HUES48 (cell line): ENCODE results near the gene SLC12A9.
A peak's percentile ranks its signal among the peaks of the same experiment; 100 is the strongest.

Source experiments
- H3K27ac ChIP-seq: one replicate; pipeline ENCODE4 v1.7.0; 2013; ENCODE audit warnings: low read depth, low read length, inconsistent platforms
- H3K27me3 ChIP-seq: 2 replicates; pipeline ENCODE4 v1.6.1; 2013; ENCODE audit warnings: mild to moderate bottlenecking, low read length; ENCODE audit not compliant: control insufficient read depth, insufficient read depth
- H3K36me3 ChIP-seq: 2 replicates; pipeline ENCODE4 v1.6.1; 2013; ENCODE audit warnings: low read length; ENCODE audit not compliant: control insufficient read depth, insufficient read depth
- H3K4me1 ChIP-seq: 2 replicates; pipeline ENCODE4 v1.6.1; 2013; ENCODE audit warnings: mild to moderate bottlenecking, low read length; ENCODE audit not compliant: control insufficient read depth, insufficient read depth
- H3K4me3 ChIP-seq: 2 replicates; pipeline ENCODE4 v1.5.1; 2013; ENCODE audit warnings: mild to moderate bottlenecking, low read depth, low read length
- H3K9ac ChIP-seq: 2 replicates; pipeline ENCODE4 v1.6.1; 2013; ENCODE audit warnings: mild to moderate bottlenecking, low read depth, low read length, moderate library complexity
- H3K9me3 ChIP-seq: 2 replicates; pipeline ENCODE4 v1.6.1; 2013; ENCODE audit warnings: low read length; ENCODE audit not compliant: control insufficient read depth, insufficient read depth

SLC12A9 gene

DNA sequence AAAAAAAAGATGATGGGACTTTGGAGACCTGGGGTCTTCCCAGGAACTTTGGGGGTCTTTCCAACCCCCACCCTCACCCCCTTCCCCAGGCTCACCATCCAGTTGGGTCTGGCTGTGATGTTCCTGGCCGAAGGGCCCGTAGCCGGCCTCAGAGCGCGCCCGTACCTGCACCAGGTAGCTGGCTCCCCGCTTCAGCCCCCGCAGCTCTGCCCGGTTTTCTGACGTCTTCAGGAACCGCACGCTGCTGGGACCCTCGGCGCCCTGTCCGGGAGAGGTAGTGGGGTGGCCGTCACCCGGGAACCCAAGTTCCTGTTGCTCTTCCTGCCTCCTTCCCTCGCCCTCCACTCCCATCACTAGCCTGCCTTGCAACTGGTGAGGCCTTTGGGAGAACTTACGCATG is 35.4 kb upstream of the SLC12A9 start:
- Histone ChIP-seq H3K4me3 (no peak overlapping the region), H3K9me3 (no peaks in the 10 kb centered on the region), H3K36me3 (peaks cover 97% of the 10 kb centered on the region), H3K4me1 (no peaks in the 10 kb centered on the region), H3K9ac (no peak overlapping the region), H3K27ac (no peak overlapping the region), H3K27me3 (no peaks in the 10 kb centered on the region)

DNA sequence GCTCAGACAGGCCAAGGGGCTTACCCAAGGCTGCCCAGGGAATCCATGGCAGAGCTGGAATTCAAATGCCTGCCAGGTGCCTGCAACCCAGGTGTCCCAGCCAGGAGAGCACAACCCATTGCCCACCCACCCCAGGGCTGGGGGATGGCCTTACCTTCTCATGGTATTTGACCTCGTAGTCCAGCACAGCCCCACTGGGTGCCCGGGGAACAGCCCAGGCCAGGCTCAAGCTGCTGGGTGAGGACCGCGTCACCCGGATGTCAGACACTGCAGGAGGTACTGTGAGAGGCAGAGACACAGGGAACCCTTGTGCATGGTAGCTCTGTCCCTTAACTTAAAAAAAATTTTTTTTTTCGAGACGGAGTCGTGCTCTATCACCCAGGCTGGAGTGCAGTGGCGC is 34.1 kb upstream of the SLC12A9 start:
- Histone ChIP-seq H3K9me3 (no peaks in the 10 kb centered on the region), H3K27me3 (no peaks in the 10 kb centered on the region), H3K4me1 (no peaks in the 10 kb centered on the region), H3K9ac (no peak overlapping the region), H3K36me3 (peaks cover 97% of the 10 kb centered on the region), H3K4me3 (no peak overlapping the region), H3K27ac (no peak overlapping the region)

DNA sequence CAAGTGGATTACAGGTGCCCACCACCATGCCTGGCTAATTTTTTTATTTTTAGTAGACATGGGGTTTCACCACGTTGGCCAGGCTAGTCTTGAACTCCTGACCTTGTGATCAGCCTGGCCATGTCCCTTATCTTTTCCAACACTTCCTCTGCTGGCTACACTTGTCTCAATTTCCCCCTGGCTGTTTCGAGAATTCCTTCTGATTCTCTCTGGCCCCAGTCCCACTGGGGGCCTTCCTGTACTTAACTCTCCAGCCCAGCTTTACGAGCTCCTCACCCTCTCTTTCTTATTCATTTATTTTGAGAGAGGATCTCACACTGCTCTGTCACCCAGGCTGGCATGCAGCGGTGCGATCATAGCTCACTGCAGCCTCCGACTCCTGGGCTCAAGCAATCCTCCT is 33.7 kb upstream of the SLC12A9 start:
- H3K9me3 ChIP-seq = no peaks in the 10 kb centered on the region
- H3K4me1 ChIP-seq = no peaks in the 10 kb centered on the region
- peaks cover 97% of the 10 kb centered on the region for H3K36me3 ChIP-seq
- no peaks in the 10 kb centered on the region for H3K27me3 ChIP-seq
- no peak overlapping the region for H3K4me3 ChIP-seq
- H3K27ac ChIP-seq = no peak overlapping the region
- no peak overlapping the region for H3K9ac ChIP-seq

DNA sequence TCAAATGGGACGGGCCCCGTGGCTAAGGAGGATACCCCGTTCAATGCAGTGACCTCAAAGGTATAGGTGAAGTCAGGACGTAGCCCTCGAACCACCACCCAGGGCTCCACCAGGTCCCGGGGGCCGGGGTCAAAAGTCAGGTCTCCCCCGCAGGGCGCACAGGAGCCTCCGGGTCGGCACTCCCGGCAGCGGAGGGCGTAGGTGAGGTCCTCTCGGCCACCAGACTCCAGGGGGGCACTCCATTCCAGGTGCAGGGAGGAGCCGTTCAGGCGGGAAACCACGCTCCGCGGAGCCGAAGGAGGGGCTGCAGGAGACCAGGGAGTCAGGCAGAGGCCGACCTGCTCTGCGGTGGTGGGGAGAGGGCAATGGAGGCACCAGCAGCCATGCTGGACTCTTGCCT is 32.9 kb upstream of the SLC12A9 start:
- Histone ChIP-seq H3K9ac (no peak overlapping the region), H3K36me3 (peaks cover 97% of the 10 kb centered on the region)

DNA sequence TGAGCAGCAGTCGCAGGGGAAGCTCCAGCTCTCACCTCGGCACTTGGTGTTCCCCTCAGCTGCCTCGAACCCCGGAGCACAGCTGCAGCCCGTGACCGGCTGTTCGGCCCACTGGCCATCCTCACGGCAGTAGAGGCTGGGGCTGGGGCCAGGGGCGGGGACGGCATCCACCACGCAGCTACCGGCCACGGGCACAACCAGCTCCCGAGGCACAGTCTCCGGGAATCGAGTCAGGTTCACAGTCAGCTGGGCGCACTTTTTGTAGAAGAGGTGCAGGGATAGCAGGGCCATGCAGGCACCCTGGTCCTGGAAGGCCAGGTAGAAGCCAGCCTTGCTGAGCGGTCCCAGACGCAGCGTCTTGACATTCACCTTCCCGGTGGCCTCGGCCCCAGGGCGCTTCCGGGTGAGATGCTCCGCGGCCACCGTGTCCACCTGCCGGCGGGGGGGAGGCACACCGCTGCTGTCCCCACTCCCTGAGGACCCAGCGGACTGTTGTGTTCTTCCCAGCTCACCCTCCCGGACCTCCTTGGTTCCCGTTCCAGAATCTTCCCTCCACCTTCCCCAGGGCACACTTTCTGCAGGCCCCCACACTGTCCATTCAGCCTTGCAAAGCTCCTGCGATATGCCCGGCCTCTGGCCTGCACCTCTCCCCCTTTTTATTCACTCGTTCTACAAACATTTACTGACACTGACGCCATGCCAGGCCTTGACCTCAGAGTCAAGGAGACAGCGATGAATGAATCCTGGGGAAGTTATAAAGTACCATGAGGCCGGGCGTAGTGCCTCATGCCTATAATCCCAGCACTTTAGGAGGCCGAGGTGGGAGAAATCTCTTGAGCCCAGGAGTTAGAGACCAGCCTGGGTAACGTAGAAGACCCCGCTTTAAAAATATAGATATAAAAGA is 30.0 kb upstream of the SLC12A9 start:
- H3K27me3 ChIP-seq = no peaks in the 10 kb centered on the region
- H3K4me3 ChIP-seq = no peak overlapping the region
- no peak overlapping the region for H3K9ac ChIP-seq
- peaks cover 11% of the 10 kb centered on the region; the same call in 1 of the 2 replicates for H3K4me1 ChIP-seq
- peaks cover 76% of the 10 kb centered on the region for H3K36me3 ChIP-seq
- H3K27ac ChIP-seq = no peak overlapping the region
- H3K9me3 ChIP-seq = no peaks in the 10 kb centered on the region

More for the DNA sequence above, 32.9 kb upstream of the SLC12A9 start:
- no peaks in the 10 kb centered on the region for H3K27me3 ChIP-seq
- no peak overlapping the region for H3K27ac ChIP-seq
- no peaks in the 10 kb centered on the region for H3K4me1 ChIP-seq
- H3K4me3 ChIP-seq = no peak overlapping the region
- H3K9me3 ChIP-seq = no peaks in the 10 kb centered on the region

DNA sequence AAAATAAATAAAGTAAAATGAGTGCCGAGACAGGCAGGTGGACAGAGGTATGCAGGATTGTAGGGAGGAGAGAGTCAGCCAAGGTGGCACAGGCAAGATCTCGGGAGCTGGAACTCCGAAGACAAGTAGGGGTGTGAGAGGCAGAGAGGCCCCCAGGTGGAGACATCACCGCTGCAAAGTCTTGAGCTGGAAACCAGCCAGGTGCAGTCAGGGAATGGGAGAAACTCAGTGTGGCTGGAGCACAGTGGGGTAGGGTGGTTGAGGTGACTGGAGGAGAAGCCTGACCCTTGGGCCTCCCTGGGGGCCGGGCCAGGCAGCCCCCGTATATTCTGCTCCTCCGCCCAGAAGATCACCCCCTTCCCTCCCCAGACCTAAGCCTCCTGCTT is 29.4 kb upstream of the SLC12A9 start:
- Histone ChIP-seq H3K9ac (no peak overlapping the region), H3K4me1 (peaks cover 11% of the 10 kb centered on the region; the same call in 1 of the 2 replicates), H3K36me3 (peaks cover 72% of the 10 kb centered on the region), H3K27ac (no peak overlapping the region), H3K9me3 (no peaks in the 10 kb centered on the region), H3K27me3 (no peaks in the 10 kb centered on the region), H3K4me3 (no peak overlapping the region)

DNA sequence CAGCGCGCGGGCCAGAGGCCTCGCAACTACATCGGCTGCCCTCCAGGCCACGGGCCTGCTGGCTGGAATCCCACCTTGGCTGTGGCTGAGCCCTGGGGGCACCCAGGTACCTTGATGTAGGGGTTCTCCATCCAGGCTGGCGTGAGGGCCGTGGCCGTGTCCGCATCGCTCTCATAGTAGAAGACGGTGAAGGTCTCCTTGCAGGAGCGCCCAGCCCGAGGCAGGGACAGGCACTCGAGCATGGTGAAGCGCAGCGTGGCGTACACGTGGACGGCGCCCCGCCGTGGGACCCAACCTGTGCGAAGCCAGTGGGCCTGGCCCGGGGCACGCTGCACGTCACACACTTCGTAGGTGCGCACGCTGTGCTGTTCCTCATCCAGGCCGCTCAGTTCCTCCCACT is 29.0 kb upstream of the SLC12A9 start:
- Histone ChIP-seq H3K9me3 (no peaks in the 10 kb centered on the region), H3K27me3 (no peaks in the 10 kb centered on the region), H3K4me3 (no peak overlapping the region), H3K36me3 (peaks cover 68% of the 10 kb centered on the region), H3K9ac (no peak overlapping the region), H3K27ac (no peak overlapping the region), H3K4me1 (peaks cover 11% of the 10 kb centered on the region; the same call in 1 of the 2 replicates)

DNA sequence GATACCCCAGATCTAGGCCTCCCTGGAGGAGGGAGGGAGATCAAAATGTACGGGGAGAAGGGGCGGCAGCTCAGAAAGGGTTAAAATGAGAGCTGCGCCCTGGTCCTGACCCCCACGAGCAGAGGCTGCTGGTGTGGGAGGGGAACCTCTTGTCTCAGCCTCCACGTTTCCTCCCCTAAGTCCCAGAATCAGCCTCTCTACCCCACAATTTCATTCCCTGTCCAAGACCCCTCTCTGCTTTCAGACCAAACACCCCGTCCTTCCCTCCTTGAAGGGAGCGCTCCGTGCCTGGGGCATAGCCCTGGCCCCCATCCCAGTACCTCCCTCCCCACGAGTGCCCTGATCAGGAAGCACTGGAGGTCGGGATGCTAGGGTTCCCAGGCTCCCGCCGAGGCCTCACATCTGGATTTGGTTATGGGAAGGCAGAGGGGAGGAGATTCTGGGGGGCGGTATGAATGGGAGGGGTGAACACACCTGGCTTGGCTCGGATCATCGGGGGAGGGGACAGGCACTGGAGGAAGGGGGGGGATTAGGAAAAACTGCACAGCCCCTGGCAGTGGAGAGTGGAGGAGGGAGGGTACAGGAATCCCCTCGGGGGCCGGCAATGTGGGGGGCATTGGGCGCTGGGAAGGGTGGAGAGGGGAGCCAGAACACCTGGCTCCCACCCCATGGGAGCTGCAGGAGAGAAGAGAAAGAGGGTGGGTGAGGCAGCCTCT is 27.9 kb upstream of the SLC12A9 start:
- Histone ChIP-seq H3K27me3 (no peaks in the 10 kb centered on the region), H3K9me3 (no peaks in the 10 kb centered on the region), H3K9ac (no peak overlapping the region), H3K27ac (no peak overlapping the region), H3K36me3 (peaks cover 56% of the 10 kb centered on the region), H3K4me1 (peaks cover 11% of the 10 kb centered on the region; the same call in 1 of the 2 replicates), H3K4me3 (peak overlapping the region; percentile 98)

DNA sequence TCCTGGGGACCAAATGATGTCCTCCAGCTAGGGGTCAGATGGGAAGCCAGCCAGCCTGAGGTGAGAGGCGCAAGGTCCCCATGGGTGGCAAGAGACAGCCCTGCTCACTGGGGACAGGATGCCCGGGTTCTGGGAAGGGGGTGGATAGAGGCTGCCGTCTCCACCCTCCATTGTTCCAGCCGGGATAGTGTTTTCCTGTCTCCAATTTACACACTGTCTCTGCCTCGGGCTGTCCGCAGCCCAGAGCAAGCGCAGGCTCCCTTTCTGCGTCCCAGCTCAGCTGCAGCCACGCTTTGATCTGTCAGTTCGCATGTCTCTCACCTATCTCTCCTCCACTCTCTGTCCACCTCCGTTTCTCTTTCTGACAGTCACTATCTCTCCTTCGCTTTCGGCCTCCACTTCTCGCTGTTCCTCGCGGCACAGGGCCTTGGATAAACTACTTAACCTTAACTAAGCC is 27.3 kb upstream of the SLC12A9 start:
- no peaks in the 10 kb centered on the region for H3K9me3 ChIP-seq
- peaks cover 11% of the 10 kb centered on the region; the same call in 1 of the 2 replicates for H3K4me1 ChIP-seq
- H3K9ac ChIP-seq = 0 out of 2 replicates have a peak overlapping the region, but pooled peaks have one; percentile 87
- no peak overlapping the region for H3K27ac ChIP-seq
- H3K27me3 ChIP-seq = no peaks in the 10 kb centered on the region
- peaks cover 50% of the 10 kb centered on the region for H3K36me3 ChIP-seq
- peak overlapping the region; percentile 98 for H3K4me3 ChIP-seq

DNA sequence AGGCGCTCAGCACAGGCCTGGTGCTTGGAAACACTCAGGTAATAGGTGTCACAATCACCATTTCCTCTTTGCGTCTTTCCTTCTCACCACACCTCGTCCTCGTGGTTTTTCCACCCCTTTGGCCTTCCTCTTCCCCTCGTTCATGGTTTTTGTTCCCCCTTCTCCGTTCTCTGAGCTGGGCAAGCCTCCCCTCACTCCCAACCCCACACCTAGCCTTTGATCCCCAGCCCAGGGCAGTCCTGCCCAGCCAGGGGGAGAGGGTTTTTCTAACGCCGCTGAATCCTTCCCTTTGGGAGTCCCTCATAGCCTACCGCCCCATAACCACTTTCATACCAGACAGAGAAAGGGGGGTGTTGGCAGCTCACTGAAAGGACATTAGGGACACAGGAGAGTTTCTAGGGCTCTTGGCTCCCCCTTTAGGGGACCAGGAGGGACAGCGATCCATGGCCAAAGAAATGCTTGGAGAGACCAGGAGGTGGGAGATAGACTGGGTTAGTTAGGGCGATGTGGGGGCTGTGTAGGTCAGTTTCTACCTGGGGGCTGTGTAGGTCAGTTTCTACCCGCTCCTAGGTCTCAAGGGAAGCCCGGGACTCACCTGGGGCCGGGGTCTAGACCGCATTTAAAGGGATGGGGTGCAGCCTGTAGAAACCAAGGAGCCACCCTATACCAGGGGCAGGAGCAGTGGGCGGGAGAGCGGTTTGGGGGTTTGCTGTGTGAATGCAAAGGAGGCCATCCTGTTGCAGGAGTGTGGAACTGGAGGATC is 26.6 kb upstream of the SLC12A9 start:
- Histone ChIP-seq H3K9ac (peak overlapping the region; percentile 87), H3K4me3 (peak overlapping the region; percentile 98), H3K36me3 (peaks cover 44% of the 10 kb centered on the region), H3K27me3 (no peaks in the 10 kb centered on the region), H3K4me1 (peaks cover 11% of the 10 kb centered on the region; the same call in 1 of the 2 replicates), H3K9me3 (no peaks in the 10 kb centered on the region), H3K27ac (peak overlapping the region; percentile 12)
